HepG2 (cell line): ENCODE results near the gene SEBOX. TPM values are rescaled to one million over a fixed set of nuclear protein-coding genes. Genes with fewer than 3 reads are reported as not detected.

Experiments
- ATAD3A ChIP-seq: sonication (generic); formaldehyde crosslinking; IDR thresholded peaks from 2 replicates; pipeline ENCODE4 v1.4.0; 2020; ENCODE audit warnings: missing genetic modification reagents
- DBP ChIP-seq: sonication (generic); formaldehyde crosslinking; IDR thresholded peaks from 2 replicates; pipeline ENCODE4 v1.4.0; 2020; ENCODE audit warnings: missing genetic modification reagents; ENCODE audit errors: not compliant biosample characterization
- E2F1 ChIP-seq: sonication (generic); formaldehyde crosslinking; IDR thresholded peaks from 2 replicates; pipeline ENCODE4 v1.5.0; 2020; ENCODE audit warnings: missing genetic modification reagents
- ETV5 ChIP-seq: IDR thresholded peaks from 2 replicates; pipeline ENCODE4 v1.6.1; 2018; ENCODE audit warnings: missing biosample characterization, missing genetic modification reagents, inconsistent platforms, borderline replicate concordance
- FOXK2 ChIP-seq: fragments of 450-650 bp; IDR thresholded peaks from 2 replicates; pipeline ENCODE4 v1.6.1; 2016
- NFYB ChIP-seq: sonication (generic); formaldehyde crosslinking; IDR thresholded peaks from 2 replicates; pipeline ENCODE4 v1.4.0; 2020; ENCODE audit warnings: missing genetic modification reagents
- REST ChIP-seq, 2 experiments: IDR thresholded peaks; 2 replicates each; pipeline ENCODE4 v1.6.1; 2011 to 2012; ENCODE audit warnings: low read length in 2 of 2, borderline replicate concordance in 1 of 2, low read depth in 1 of 2, mild to moderate bottlenecking in 1 of 2, moderate library complexity in 1 of 2
- TOPORS ChIP-seq: sonication (generic); formaldehyde crosslinking; IDR thresholded peaks from 2 replicates; pipeline ENCODE4 v1.8.0; 2023; ENCODE audit warnings: mild to moderate bottlenecking, missing genetic modification reagents
- ZBTB43 ChIP-seq: sonication (generic); formaldehyde crosslinking; conservative IDR thresholded peaks from 2 replicates; pipeline ENCODE4 v1.4.0; 2020; ENCODE audit warnings: missing genetic modification reagents
- ZNF232 ChIP-seq: sonication (generic); formaldehyde crosslinking; IDR thresholded peaks from 2 replicates; pipeline ENCODE4 v1.4.0; 2020; ENCODE audit warnings: missing genetic modification reagents, borderline replicate concordance
- ZNF331 ChIP-seq: sonication (generic); formaldehyde crosslinking; IDR thresholded peaks from 2 replicates; pipeline ENCODE4 v1.4.0; 2020; ENCODE audit warnings: missing genetic modification reagents
- ZNF407 ChIP-seq: sonication (generic); formaldehyde crosslinking; IDR thresholded peaks from one replicate; pipeline ENCODE4 v1.5.1; 2020; ENCODE audit warnings: mild to moderate bottlenecking, missing genetic modification reagents; ENCODE audit errors: not compliant biosample characterization
- ZNF75D ChIP-seq: sonication (generic); formaldehyde crosslinking; IDR thresholded peaks from 2 replicates; pipeline ENCODE4 v1.8.1; 2023; ENCODE audit warnings: missing genetic modification reagents, mild to moderate bottlenecking, borderline replicate concordance
- polyA plus RNA-seq, 8 experiments: library from polyadenylated mRNA; depleted of rRNA in 3 of 8; stranded (reverse) in 7 of 8; unstranded in 1 of 8; fragments of >200 nt; fragmentation: Illumina TruSeq in 4 of 8; extraction: Trizol in 4 of 8; gene quantifications; 2 replicates each; pipeline versions ENCODE4 v1.2.1 to v1.2.3, GENCODE V29; 2011 to 2016; ENCODE audit warnings: low read depth in 4 of 8, missing spikeins in 1 of 8, mixed read lengths in 1 of 8; ENCODE audit not compliant: insufficient read depth in 1 of 8
- total RNA-seq, 5 experiments: library from RNA; depleted of rRNA; stranded (reverse); fragments of >200 nt; fragmentation: Illumina TruSeq; extraction: Trizol; gene quantifications; 2 replicates each; pipeline ENCODE4 v1.2.3, GENCODE V29; 2016; ENCODE audit warnings: low read depth in 1 of 5

Gene SEBOX
- total and polyA plus RNA-seq, 2 of the 13 experiments (the other 11 are each of a cell fraction or from before 2014, with no cell fraction given), result not detected

- TF ChIP-seq REST (IDR thresholded peaks at IDR 0.05; ENCODE audit: borderline replicate concordance in 1 of 2, low read depth in 1 of 2, low read length in 2 of 2) (no peak), FOXK2 (no peak), ATAD3A (no peak), DBP (CRISPR knock-in tag) (no peak), NFYB (CRISPR knock-in tag) (no peak), TOPORS (CRISPR knock-in tag) (no peak), ZNF75D (CRISPR knock-in tag) (no peak), E2F1 (CRISPR knock-in tag) (no peak), ETV5 (CRISPR knock-in tag) (no peak), ZNF331 (CRISPR knock-in tag) (no peak; the same call in 1 of the 2 replicates), ZBTB43 (CRISPR knock-in tag) (no peak), ZNF232 (CRISPR knock-in tag) (no peak), ZNF407 (CRISPR knock-in tag) (peak; percentile 48)
These were observed 40.9 kb upstream of the SEBOX start, which contains the start of gene SLC46A1 (continued) for GRCh38 chr17:28405632-28406472.
